Metanephros (tissue), 1 donor: ENCODE data around the gene PRSS38. TPM values are rescaled to one million over a fixed set of nuclear protein-coding genes. Genes with fewer than 3 reads are reported as not detected.

Source experiments
- total RNA-seq: library from RNA; depleted of rRNA; stranded (reverse); fragments of >200 nt; gene quantifications from one replicate; pipeline ENCODE4 v1.2.3, GENCODE V29; 2014

PRSS38 gene
- total RNA-seq, result not detected

DNA sequence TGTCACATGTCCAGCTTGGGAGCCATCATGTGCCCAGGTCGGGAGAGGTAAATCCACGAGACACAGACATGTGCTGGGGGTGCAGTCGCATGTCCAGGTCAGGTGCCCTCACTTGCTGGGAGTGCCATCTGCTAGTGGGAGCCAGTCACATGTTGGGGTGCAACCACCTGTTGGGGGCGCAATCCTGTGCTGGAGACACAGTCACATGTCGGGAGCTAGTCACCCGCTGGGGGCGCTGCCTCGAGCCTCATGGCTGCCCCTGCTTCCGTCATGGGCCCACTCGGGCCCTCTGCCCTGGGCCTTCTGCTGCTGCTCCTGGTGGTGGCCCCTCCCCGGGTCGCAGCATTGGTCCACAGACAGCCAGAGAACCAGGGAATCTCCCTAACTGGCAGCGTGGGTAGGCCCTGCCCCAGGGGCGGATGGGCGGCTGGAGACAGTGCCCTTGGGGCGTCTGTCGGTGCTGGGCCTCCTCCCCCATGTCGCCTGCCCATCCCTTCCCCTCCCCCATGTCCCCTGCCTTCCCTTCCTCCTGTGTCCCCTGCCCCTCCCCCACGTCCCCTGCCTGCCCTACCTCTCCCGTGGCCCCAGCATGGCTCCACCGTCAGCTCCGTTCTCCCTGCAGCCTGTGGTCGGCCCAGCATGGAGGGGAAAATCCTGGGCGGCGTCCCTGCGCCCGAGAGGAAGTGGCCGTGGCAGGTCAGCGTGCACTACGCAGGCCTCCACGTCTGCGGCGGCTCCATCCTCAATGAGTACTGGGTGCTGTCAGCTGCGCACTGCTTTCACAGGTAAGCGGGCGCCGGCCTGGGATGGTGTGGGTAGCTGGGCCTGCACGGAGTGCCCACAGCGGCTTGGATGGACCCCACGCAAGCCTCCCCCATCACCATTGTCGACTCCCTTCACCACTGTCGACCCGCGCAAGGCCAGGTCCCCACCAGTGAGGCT is at the start of gene PRSS38:
Gene PRSS38 (plus strand): TSS at position 208 of the 942 bp plus-strand sequence. CDS start 42 bp downstream, at position 250.

Other genes with a start within 250 kb of the PRSS38 start
- 26.9 TPM for gene JMJD4, start 80.4 kb upstream of the PRSS38 start, total RNA-seq
- gene SNAP47, start 80.2 kb upstream of the PRSS38 start, total RNA-seq, result 59.7 TPM
- gene WNT9A, start 132.3 kb downstream of the PRSS38 start, total RNA-seq, result 2.0 TPM
- gene WNT3A, start 191.3 kb downstream of the PRSS38 start, total RNA-seq, result 0.06 TPM